IPS-NIHi7 (cell line): ENCODE results near the gene TUBB3.
"Not testable (repeated sequence)": the region's sequence is repeated elsewhere in the genome, so short reads cannot be mapped to it uniquely, and the experiment has no call there.

Experiments used
- DNase-seq: peaks from one replicate; pipeline ENCODE4 v3.0.0; 2012; ENCODE audit warnings: mixed read lengths; ENCODE audit errors: extremely low spot score

Gene TUBB3

DNA sequence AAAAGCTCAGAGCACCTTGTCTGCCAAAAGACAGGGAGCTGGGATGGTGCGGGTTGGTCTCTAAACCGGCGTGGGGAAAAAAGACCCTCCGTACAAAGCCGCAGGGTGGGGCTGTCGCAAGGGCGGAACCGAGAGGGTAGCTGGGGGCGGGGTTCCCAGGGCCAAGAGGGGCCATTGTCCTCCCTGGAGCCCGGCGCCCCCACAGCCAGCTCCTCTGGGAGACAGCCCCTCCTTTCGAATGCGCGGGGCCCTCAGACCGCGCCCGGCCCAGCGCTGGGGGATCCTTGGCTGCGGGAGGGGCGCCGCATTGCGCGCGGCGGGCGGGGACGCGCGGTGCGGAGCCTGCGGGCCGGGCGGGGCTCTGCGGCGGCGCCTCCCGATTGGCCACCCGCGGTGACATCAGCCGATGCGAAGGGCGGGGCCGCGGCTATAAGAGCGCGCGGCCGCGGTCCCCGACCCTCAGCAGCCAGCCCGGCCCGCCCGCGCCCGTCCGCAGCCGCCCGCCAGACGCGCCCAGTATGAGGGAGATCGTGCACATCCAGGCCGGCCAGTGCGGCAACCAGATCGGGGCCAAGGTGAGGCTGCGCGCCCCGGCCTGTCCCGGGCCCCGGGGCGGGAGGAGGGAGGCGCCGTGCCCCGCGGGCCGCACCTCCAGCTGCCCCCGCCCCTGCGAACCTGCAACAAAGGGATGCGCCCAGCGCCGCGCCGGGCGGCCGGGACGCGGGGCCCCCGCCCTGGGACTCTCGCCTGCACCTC lies at the start of gene TUBB3:
Gene TUBB3 (plus strand): TSS at position 459 of the 756 bp plus-strand sequence. CDS start 60 bp downstream, at position 519.
- DNase-seq, result peak; percentile 92

GRCh38 chr16:89873972-89874689 lies 49.0 kb upstream of the TUBB3 start:
- peak; percentile 98 for DNase-seq

DNA sequence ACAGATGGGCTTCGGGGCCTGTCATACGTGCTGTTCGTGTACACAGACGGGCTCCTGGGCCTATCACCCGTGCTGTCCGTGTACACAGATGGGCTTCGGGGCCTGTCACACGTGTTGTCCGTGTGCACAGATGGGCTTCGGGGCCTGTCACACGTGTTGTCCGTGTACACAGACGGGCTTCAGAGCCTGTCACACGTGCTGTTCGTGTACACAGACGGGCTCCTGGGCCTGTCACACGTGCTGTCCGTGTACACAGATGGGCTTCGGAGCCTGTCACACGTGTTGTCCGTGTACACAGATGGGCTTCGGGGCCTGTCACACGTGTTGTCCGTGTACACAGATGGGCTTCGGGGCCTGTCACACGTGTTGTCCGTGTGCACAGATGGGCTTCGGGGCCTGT lies 44.0 kb upstream of the TUBB3 start:
- not testable (repeated sequence) for DNase-seq

GRCh38 chr16:89880477-89881367 lies 42.4 kb upstream of the TUBB3 start:
- DNase-seq, result no peak

DNA sequence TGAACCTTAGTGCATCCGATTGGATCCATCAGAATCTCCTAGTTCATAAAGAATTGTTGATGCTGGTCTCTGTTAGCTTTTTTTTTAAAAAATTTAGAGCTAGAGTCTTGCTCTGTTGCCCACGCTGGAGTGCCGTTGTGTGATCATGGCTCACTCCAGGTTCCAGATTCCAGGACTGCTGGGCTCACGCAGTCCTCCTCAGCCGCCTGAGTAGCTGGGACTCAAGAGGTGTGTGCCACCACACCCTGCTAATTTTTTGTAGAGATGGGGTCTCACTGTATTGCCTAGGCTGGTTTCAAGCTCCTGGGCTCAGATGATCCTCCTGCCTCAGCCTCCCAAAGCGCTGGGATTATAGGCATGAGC lies 41.8 kb upstream of the TUBB3 start:
- no peak for DNase-seq

DNA sequence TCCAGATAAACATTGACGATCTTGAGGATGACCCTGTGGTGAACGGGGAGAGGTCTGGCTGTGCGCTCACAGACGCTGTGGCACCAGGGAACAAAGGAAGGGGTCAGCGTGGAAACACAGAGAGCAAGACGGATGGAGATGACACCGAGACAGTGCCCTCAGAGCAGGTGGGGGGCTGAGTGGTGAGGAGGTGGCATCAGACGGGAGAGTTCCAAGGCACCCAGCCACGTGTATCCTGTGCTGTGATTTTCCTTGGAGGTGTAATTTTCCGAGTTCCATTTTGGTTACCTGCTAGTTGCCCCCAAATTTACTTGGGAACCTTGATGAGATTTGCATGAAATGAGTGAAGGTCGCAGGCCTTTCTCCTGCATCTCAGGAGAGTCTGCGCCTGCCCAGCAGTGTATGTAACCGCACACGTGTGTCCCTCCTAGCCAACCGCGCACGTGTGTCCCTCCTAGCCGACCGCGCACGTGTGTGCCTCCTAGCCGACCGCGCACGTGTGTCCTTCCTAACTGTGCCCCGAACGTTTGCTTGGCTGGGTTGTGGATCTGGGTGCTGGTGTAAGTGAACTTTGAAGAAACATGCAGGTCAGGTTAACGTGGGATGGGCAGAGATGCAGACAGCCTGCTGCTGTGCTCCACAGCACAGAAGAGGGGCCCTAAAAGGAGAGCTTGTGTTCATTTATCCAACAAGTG lies 39.6 kb upstream of the TUBB3 start:
- no peak for DNase-seq

DNA sequence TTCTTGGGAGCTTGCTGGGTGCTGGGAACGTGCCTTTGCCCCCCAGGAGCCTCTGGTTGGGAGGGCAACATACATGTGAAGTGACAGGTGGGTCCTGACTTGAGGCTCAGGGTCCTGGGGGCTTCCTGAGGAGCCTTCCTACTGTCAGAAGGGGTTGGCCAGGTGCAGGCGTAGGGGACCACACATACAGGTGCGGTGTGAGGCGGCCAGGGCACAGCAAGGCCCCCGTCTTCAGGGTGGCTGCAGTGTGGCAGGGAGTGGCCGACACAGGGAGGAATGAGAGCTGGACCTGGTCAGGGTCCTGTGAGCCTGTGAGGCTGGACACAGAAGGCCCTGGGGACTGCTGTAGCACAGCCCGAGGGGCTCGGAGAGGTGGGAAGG lies 39.1 kb upstream of the TUBB3 start:
- no peak for DNase-seq

DNA sequence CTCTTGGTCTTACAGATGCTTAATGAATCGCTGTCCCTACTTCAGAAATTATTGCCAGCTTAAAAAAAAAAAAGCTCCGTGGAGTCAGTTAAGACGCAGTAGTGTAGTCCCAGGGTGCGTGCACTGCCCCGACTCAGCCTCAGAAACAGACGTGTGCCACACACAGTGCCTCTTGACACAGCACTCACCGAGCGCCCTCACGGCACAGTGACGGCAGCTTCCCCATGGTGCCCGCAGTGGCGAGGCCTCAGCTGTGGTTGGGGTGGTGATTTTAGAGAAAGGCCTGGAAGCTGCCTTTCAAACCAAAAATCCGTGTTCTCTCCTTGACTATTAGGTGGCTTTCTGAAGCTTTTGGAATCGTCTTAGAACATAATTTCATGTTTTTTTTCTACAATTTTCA lies 35.9 kb upstream of the TUBB3 start:
- DNase-seq, result no peak

DNA sequence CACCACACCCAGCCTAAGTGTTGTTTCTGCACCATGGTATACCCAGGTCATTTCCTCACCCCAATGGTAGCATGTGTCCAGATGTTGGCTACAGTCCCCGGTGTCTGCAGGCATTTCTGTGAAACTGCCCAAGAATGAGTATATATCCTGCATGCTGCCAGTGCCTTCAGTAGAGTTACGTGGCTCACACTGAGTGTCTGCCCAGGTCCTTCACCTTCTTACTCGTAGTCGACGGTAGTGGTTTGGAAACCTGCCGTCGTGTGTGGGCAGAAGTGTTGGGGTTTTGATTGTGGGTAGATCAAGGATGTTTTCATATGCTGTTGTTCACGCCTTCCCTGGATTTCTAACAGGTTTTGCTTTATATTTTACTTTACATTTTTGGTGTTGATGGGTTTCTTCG lies 32.9 kb upstream of the TUBB3 start:
- no peak for DNase-seq

DNA sequence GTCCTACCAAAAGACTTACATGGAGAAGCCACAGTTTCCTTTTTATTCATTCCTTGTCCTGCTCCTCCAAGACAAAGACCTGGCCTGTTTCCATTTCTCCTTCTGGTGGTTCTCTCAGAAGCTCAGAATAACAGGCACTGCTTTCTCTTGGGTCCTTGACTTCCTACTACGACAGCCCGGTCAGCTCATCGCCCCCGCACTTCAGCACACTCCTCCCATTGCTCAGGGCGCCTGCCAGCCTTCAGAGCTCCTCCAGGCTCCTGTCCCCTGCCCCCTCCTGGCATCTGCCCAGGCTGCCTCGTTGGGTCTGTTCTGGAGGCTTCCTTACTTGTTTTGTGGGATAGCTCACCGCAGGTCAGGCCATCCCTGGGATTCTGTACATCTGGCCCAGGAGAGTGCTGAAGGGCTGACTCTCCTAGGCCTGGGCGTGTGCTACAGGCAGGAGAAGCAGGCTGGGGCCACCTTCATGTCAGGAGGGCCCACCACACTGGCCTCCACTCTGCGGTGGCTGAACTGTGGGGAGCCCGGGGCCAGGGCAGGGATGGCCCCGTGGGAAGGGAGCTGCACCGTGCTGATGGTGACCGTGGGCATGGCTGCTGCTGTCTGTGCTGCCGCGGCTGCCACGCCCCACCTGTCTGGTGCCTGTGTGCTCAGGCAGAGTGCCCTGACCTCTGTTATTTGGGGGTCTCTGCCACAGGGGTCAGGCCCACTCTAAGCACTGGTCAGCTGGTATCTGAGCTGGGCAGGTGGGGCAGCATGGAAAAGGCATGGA lies 32.1 kb upstream of the TUBB3 start:
- no peak for DNase-seq

- no peak for DNase-seq
Measured at GRCh38 chr16:89892055-89892630, 31.0 kb upstream of the TUBB3 start.

GRCh38 chr16:89892635-89893034 lies 30.5 kb upstream of the TUBB3 start:
- DNase-seq, result no peak

DNA sequence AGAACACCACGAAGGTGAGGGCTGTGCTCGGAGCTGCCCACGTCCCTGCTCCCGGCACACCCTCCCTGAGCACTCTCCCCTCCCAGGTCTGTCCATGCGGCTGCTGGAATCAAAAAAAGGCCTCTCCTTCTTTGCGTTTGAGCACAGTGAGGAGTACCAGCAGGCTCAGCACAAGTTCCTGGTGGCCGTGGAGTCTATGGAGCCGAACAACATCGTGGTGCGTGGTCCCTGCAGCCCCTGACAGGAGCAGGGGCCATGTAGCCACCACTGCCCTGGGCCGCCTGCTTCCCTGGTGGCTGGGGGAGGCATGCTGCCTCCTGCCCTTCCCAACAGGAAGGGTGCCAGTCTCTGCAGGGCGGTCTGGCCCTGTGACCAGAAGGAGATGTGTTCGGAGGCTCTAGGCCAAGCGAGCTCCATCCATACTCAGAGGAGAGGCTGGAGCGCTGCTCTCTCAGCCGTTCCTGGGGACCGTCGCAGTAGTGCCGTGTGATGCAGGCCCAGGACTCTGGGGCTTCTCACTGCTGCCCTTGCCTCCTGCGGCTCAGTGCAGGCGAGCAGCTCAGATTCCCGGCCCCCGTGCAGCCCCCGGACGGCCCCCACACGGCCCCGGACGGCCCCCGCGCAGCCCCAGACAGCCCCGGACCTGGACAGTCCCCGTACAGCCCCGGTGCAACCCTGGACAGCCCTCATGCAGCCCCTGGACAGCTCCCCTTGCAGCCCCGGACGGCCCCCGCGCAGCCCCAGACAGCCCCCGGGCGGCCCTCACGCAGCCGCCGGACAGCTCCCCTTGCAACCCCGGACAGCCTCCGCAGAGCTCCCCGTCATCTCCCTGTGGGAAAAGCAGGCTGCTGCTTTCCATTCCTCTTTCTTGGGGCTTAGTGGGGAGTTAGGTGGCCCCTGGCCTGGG lies 29.2 kb upstream of the TUBB3 start:
- DNase-seq, result no peak

DNA sequence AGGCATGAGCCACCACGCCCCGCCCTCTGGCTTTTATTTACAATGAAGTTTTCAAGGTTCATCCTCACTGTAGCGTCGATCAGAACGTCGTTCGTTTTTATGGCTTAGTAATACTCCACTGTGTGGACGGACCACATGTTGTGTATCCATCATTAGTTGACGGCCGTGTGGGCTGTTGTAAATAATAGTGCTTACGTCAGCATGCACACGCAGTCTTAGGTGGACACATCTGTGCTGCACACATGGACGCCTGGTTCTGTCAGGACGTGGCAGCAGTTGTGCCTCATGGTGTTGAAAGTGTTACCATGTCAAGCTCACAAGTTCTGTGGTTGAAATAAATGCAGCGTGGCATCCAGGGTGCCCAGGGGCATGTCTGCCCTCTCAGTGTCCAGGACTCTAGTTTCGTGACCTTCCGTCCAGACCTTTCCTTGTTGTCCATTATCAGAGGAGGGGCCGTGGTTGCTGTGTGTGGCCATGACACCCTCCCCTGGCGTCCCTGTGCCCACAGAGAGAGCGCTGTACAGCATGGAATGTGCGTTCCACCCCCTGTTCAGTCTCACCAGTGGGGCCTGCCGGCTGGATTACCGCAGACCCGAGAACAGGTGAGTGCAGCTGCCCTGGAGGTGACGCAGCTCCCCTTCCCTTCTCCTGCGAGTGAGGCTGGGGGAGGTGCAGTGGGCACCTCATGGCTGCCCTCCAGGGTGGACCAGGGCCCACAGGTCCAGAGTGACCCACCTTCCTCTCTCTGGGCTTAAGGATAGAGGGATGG lies 27.5 kb upstream of the TUBB3 start:
- no peak for DNase-seq

DNA sequence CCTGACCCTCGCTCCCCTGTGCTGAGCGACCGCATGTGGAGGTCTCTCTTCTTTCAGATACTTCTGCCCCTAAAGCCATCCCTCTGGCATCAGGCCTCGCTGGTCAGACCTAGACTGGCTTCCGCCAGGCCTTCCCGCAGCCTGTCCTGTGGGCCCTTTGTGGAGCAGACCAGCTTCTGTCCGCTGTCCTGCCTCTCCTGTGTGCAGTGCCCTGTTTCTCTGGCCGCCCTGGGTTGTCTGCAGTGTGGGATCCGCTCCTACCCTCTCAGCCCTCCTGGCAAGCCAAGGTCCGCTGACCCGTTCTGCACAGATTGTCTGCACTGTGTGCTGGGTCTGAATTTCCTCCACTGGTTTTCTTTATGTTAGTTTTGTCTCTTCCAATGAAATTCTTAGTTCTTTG lies 25.9 kb upstream of the TUBB3 start:
- no peak for DNase-seq

DNA sequence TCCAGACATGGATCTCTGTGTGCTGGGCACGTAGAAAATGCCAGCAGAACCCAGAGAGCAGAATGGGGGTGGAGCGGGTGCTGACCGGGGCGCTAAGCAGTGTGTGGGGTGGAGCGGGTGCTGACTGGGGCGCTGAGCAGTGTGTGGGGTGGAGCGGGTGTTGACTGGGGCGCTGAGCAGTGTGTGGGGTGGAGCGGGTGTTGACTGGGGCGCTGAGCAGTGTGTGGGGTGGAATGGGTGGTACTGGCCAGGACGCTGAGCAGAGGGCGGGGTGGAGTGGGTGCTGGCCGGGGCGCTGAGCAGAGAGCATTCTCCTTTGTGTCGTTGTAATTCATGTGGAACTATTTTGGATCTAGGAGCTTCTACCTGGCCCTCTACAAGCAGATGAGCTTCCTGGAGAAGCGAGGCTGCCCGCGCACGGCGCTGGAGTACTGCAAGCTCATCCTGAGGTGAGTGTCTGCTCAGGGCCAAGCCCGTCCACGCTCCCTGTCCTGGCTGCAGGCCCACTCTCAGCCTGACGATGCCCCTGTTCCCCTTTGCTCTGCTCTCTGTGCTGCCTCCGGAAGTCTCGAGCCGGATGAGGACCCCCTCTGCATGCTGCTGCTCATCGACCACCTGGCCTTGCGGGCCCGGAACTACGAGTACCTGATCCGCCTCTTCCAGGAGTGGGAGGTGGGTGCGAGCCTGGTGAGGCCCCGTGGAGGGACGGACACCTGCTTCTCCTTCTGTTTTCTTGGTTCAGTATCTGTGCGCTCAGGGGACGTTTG lies 24.8 kb upstream of the TUBB3 start:
- DNase-seq, result no peak

DNA sequence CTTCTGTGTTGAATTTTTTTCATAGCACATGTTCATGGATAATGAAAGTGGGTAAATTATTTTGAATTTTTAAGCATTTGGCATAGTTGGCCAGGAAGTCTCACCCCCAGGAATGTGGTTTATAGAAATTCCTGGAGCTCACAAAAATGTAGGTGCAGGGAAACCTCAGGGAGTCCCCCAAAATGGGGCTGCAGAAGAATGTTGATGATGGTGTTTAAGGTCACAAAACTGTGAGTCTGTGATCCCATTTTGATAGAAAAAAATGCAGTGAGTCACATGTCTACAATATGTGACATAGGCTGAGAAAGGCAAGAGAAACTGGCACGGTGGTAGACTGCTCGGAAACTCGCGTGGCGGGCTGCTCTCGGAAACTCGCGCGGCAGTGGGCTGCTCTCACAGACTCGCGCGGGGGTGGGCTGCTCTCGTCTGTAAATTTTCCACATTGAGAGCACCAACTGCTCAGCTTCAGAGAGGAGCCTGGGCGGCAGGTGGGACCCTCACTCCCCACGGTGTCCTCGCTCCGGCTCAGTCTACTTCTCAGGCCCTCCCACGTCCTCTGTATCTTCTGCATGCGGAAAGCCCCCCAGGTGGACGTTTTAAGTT lies 23.2 kb upstream of the TUBB3 start:
- DNase-seq, result no peak

GRCh38 chr16:89900885-89901284 lies 22.3 kb upstream of the TUBB3 start:
- DNase-seq, result no peak
